WTC11 (cell line): ENCODE results near the gene SPAG4.

Experiments used
- CREM ChIP-seq: sonication (generic); formaldehyde crosslinking; IDR thresholded peaks from 2 replicates; pipeline ENCODE4 v1.8.1; 2022; ENCODE audit warnings: mild to moderate bottlenecking, missing genetic modification reagents, moderate library complexity
- IRF2 ChIP-seq: sonication (generic); formaldehyde crosslinking; IDR thresholded peaks from 2 replicates; pipeline ENCODE4 v1.8.0; 2022; ENCODE audit warnings: low read depth, missing genetic modification reagents, borderline replicate concordance
- NFE2L1 ChIP-seq: sonication (generic); formaldehyde crosslinking; IDR thresholded peaks from 2 replicates; pipeline ENCODE4 v1.8.1; 2023; ENCODE audit warnings: missing genetic modification reagents
- ZBTB21 ChIP-seq: sonication (generic); formaldehyde crosslinking; IDR thresholded peaks from 2 replicates; pipeline ENCODE4 v1.8.1; 2023; ENCODE audit warnings: mild to moderate bottlenecking, missing genetic modification reagents, borderline replicate concordance
- TF ChIP-seq, protein P1 (sequence below): sonication (generic); formaldehyde crosslinking; IDR thresholded peaks from 2 replicates; pipeline ENCODE4 v1.8.0; 2022; ENCODE audit warnings: mild to moderate bottlenecking, missing genetic modification reagents
- TF ChIP-seq, protein P2 (sequence below): sonication (generic); formaldehyde crosslinking; IDR thresholded peaks from 2 replicates; pipeline ENCODE4 v1.8.0; 2022; ENCODE audit warnings: mild to moderate bottlenecking, missing genetic modification reagents
- TF ChIP-seq, protein P3 (sequence below): fragments of 200-600 bp; IDR thresholded peaks from 2 replicates; pipeline ENCODE4 v1.8.0; 2022; ENCODE audit warnings: antibody characterized with exemption
- TF ChIP-seq, protein P4 (sequence below): fragments of 250-450 bp; sonication (Bioruptor Pico); IDR thresholded peaks from 2 replicates; pipeline ENCODE4 v2.1.2; 2022; ENCODE audit warnings: mild to moderate bottlenecking, moderate library complexity

DNA sequence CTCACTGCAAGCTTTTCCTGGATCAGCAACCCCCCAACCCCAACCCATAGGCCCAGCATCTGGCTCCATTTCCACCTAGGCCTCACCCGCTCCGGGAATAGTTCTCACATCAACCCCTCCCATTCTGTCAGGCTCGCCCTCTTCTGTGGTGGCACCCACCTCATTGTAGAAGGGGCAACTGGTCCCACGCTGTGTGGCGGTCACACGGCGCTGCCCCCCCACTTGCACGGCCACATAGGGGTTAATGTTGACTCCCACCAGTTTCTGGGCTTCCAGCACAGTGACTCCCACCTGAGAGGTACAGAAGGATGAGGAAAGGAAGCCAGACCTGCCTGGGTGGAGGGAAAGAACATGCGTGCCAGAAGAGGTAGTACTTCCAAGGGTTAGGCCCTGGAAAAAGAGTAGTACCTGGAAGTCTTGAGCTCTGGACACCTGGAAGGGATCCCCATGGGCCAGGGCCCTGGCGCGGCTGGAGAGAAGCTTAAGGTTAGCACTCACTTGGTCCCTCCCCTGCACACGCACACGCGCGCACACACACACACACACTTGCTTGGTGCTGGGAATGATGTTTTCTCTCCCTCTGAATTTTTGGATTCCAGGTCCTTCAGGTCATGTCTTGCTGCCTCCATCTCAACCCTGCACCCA lies 12.7 kb upstream of the SPAG4 start:
- TF ChIP-seq ZBTB21 (CRISPR knock-in tag), result no peak
- TF ChIP-seq NFE2L1 (CRISPR knock-in tag), result no peak
- TF ChIP-seq CREM (CRISPR knock-in tag), result no peak
- TF ChIP-seq, protein P1, sequence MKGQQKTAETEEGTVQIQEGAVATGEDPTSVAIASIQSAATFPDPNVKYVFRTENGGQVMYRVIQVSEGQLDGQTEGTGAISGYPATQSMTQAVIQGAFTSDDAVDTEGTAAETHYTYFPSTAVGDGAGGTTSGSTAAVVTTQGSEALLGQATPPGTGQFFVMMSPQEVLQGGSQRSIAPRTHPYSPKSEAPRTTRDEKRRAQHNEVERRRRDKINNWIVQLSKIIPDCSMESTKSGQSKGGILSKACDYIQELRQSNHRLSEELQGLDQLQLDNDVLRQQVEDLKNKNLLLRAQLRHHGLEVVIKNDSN (CRISPR knock-in tag), result no peak
- TF ChIP-seq, protein P2, sequence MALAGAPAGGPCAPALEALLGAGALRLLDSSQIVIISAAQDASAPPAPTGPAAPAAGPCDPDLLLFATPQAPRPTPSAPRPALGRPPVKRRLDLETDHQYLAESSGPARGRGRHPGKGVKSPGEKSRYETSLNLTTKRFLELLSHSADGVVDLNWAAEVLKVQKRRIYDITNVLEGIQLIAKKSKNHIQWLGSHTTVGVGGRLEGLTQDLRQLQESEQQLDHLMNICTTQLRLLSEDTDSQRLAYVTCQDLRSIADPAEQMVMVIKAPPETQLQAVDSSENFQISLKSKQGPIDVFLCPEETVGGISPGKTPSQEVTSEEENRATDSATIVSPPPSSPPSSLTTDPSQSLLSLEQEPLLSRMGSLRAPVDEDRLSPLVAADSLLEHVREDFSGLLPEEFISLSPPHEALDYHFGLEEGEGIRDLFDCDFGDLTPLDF (CRISPR knock-in tag), result no peak
- TF ChIP-seq, protein P3, sequence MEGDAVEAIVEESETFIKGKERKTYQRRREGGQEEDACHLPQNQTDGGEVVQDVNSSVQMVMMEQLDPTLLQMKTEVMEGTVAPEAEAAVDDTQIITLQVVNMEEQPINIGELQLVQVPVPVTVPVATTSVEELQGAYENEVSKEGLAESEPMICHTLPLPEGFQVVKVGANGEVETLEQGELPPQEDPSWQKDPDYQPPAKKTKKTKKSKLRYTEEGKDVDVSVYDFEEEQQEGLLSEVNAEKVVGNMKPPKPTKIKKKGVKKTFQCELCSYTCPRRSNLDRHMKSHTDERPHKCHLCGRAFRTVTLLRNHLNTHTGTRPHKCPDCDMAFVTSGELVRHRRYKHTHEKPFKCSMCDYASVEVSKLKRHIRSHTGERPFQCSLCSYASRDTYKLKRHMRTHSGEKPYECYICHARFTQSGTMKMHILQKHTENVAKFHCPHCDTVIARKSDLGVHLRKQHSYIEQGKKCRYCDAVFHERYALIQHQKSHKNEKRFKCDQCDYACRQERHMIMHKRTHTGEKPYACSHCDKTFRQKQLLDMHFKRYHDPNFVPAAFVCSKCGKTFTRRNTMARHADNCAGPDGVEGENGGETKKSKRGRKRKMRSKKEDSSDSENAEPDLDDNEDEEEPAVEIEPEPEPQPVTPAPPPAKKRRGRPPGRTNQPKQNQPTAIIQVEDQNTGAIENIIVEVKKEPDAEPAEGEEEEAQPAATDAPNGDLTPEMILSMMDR, result no peak
- TF ChIP-seq, protein P4, sequence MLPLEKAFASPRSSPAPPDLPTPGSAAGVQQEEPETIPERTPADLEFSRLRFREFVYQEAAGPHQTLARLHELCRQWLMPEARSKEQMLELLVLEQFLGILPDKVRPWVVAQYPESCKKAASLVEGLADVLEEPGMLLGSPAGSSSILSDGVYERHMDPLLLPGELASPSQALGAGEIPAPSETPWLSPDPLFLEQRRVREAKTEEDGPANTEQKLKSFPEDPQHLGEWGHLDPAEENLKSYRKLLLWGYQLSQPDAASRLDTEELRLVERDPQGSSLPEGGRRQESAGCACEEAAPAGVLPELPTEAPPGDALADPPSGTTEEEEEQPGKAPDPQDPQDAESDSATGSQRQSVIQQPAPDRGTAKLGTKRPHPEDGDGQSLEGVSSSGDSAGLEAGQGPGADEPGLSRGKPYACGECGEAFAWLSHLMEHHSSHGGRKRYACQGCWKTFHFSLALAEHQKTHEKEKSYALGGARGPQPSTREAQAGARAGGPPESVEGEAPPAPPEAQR (CRISPR knock-in tag), result no peak
- TF ChIP-seq IRF2 (CRISPR knock-in tag), result no peak
